Rectal smooth muscle tissue (tissue), 1 donor: ENCODE results near the gene DDX41.

Experiments
- H3K27ac ChIP-seq: one replicate; pipeline ENCODE4 v1.7.0; 2013; ENCODE audit warnings: low read depth, low read length, inconsistent platforms
- H3K27me3 ChIP-seq: one replicate; pipeline ENCODE4 v1.7.0; 2013; ENCODE audit warnings: low read length; ENCODE audit not compliant: control insufficient read depth, insufficient read depth
- H3K36me3 ChIP-seq: one replicate; pipeline ENCODE4 v1.7.0; 2013; ENCODE audit warnings: low read length; ENCODE audit not compliant: control insufficient read depth, insufficient read depth
- H3K4me1 ChIP-seq: one replicate; pipeline ENCODE4 v1.7.0; 2013; ENCODE audit warnings: low read length; ENCODE audit not compliant: control insufficient read depth, insufficient read depth
- H3K4me3 ChIP-seq: one replicate; pipeline ENCODE4 v1.7.0; 2013; ENCODE audit warnings: low read length
- H3K9ac ChIP-seq: one replicate; pipeline ENCODE4 v1.7.0; 2013; ENCODE audit warnings: low read length

The DDX41 gene

GRCh38 chr5:177520271-177520670 lies 3.5 kb upstream of the DDX41 start:
- no peak overlapping the region for H3K27ac ChIP-seq
- H3K4me1 ChIP-seq = peaks cover 7% of the 10 kb centered on the region
- no peak overlapping the region for H3K9ac ChIP-seq
- H3K36me3 ChIP-seq = peaks cover 23% of the 10 kb centered on the region
- H3K4me3 ChIP-seq = no peak overlapping the region
- no peaks in the 10 kb centered on the region for H3K27me3 ChIP-seq

GRCh38 chr5:177519463-177520235 lies 2.9 kb upstream of the DDX41 start:
- H3K36me3 ChIP-seq = peaks cover 24% of the 10 kb centered on the region
- no peak overlapping the region for H3K27ac ChIP-seq
- H3K27me3 ChIP-seq = no peaks in the 10 kb centered on the region
- H3K4me3 ChIP-seq = no peak overlapping the region
- H3K9ac ChIP-seq = no peak overlapping the region
- peaks cover 7% of the 10 kb centered on the region for H3K4me1 ChIP-seq

GRCh38 chr5:177515580-177515979 lies 1.2 kb downstream of the DDX41 start:
- Histone ChIP-seq H3K27me3 (no peaks in the 10 kb centered on the region), H3K27ac (no peak overlapping the region), H3K4me3 (peak overlapping the region; percentile 99), H3K4me1 (peaks cover 7% of the 10 kb centered on the region), H3K9ac (no peak overlapping the region), H3K36me3 (peaks cover 24% of the 10 kb centered on the region)

- Histone ChIP-seq H3K27ac (no peak overlapping the region), H3K9ac (no peak overlapping the region), H3K36me3 (peaks cover 24% of the 10 kb centered on the region), H3K4me3 (no peak overlapping the region), H3K4me1 (peaks cover 7% of the 10 kb centered on the region), H3K27me3 (no peaks in the 10 kb centered on the region)
These were observed 2.2 kb downstream of the DDX41 start for GRCh38 chr5:177514541-177514940.

DNA sequence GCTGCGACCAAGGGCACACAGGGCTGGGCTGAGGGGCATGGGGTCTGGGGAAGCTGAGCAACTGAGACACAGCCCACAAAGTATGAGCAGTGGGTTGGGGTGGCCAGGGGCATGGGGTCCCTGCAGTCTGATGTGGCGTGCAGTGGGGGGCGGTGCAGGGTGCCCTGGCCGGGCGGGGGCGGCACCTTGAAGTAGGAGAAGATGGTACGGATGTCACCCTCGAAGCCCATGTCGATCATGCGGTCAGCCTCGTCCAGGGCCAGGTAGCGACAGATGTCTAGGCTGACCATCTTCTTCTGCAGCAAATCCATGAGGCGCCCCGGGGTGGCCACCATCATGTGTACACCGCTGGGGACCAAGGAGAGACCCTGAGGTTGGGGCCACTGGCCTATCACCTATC lies 3.3 kb downstream of the DDX41 start:
- Histone ChIP-seq H3K9ac (no peak overlapping the region), H3K36me3 (peaks cover 24% of the 10 kb centered on the region), H3K27me3 (no peaks in the 10 kb centered on the region), H3K4me3 (no peak overlapping the region), H3K27ac (no peak overlapping the region), H3K4me1 (peaks cover 7% of the 10 kb centered on the region)

- H3K27me3 ChIP-seq = no peaks in the 10 kb centered on the region
- H3K36me3 ChIP-seq = peaks cover 24% of the 10 kb centered on the region
- peaks cover 7% of the 10 kb centered on the region for H3K4me1 ChIP-seq
- H3K4me3 ChIP-seq = no peak overlapping the region
- H3K9ac ChIP-seq = no peak overlapping the region
- no peak overlapping the region for H3K27ac ChIP-seq
These were observed 3.9 kb downstream of the DDX41 start for GRCh38 chr5:177512736-177513380.

- peaks cover 24% of the 10 kb centered on the region for H3K36me3 ChIP-seq
These were observed 4.7 kb downstream of the DDX41 start for GRCh38 chr5:177511796-177512675.

DNA sequence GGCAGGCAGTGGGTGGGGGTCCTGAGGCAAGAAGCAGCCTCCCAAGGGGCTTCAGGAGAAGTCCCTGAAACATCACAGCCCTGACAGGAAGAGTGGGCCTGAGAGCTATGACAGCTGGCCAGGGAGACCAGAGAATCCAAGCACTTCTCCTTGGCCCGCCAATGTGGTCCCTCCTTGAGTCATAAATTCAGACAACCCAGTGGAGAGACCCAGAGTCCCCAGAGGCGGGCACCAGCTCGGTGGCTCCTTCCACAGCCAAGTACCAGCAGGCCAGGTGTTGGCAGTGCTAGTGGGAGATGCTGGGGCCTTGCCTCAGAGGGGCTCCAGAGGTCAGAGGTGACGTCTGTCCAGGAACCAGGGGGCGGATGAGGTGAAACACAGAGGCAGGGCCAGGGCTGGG lies 5.6 kb downstream of the DDX41 start:
- peaks cover 24% of the 10 kb centered on the region for H3K36me3 ChIP-seq
- no peak overlapping the region for H3K27ac ChIP-seq
- H3K4me1 ChIP-seq = peaks cover 5% of the 10 kb centered on the region
- no peak overlapping the region for H3K4me3 ChIP-seq
- no peaks in the 10 kb centered on the region for H3K27me3 ChIP-seq
- H3K9ac ChIP-seq = no peak overlapping the region

More at GRCh38 chr5:177511796-177512675, 4.7 kb downstream of the DDX41 start:
- no peak overlapping the region for H3K27ac ChIP-seq
- H3K4me3 ChIP-seq = no peak overlapping the region
- H3K4me1 ChIP-seq = peaks cover 7% of the 10 kb centered on the region
- no peaks in the 10 kb centered on the region for H3K27me3 ChIP-seq
- H3K9ac ChIP-seq = no peak overlapping the region

DNA sequence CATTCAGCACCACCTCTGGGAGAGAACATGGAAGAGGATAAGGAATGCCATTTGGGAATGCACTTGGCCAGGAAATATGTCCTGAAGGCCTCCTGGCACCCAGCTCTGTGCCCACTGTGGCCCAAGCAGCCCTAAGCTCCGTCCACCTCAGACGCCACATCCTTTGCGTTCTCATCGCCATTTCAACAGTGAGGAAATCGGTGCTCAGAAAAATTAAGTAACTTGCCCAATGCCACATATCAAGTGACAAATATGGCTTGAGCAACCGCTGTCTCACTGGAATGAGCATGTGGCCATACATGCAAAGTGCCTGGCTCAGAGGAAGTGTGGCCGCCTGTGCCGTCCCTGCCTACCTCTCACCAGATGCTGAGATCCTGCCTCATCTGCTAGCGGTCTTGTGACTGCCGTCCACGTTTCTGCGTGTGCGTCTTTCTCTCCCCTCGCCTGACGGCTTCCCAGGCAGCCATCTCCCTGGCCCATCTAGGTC lies 6.2 kb downstream of the DDX41 start:
- Histone ChIP-seq H3K4me3 (no peak overlapping the region), H3K36me3 (peaks cover 24% of the 10 kb centered on the region), H3K27ac (no peak overlapping the region), H3K4me1 (no peaks in the 10 kb centered on the region), H3K27me3 (no peaks in the 10 kb centered on the region), H3K9ac (no peak overlapping the region)

DNA sequence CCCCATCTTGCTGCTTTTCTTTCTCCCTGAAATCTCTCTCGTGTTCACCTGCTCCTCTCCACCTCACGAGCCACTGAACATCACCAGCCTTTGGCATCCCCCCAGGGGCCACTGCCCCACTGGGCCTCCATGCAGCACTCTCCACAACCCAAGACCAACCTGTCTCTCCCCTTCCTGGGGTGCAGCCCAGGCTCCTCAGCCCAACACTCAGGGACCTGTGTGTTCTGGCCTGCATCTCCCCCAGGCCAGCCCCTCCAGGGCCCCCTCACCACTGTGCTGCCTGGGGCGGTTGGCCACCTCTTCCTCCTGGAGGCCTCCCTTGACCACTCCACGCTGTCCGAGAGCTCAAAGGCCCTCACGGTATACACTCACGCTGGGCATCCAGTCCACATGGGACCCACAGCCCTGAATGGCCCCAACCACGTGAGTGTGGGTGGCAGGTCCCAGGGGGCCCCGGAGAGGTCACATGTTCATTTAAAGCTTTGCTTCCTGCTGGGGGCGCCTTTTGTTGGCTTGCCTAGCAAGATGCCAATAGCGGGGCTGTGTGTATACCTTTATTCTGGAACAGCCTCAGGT lies 6.7 kb downstream of the DDX41 start:
- Histone ChIP-seq H3K4me1 (no peaks in the 10 kb centered on the region), H3K9ac (no peak overlapping the region), H3K27me3 (no peaks in the 10 kb centered on the region), H3K36me3 (peaks cover 23% of the 10 kb centered on the region), H3K27ac (no peak overlapping the region), H3K4me3 (peak overlapping the region; percentile 58)

- Histone ChIP-seq H3K4me3 (peak within 1 kb of the TSS; percentile 58), H3K9ac (no peak within 1 kb of the TSS), H3K27ac (peak within 1 kb of the TSS; percentile 5), H3K4me1 (no peaks in the 10 kb centered on the region), H3K36me3 (peaks cover 17% of the 10 kb centered on the region), H3K27me3 (no peaks in the 10 kb centered on the region)
These were observed 7.3 kb downstream of the DDX41 start, which contains the start of gene DOK3 for GRCh38 chr5:177509381-177509951. Gene DOK3, minus strand, starts transcription at chr5:177509826. Its CDS starts 286 bp downstream, at chr5:177509540.
